Sigmoid colon (tissue), 4 donors: ENCODE results near the gene RBM33.

Experiments used
- POLR2A ChIP-seq, 2 donors: fragments of 450-650 bp; IDR thresholded peaks; one replicate each; pipeline ENCODE4 v1.6.1; 2016; ENCODE audit warnings: antibody characterized with exemption in 2 of 2, mild to moderate bottlenecking in 2 of 2, moderate library complexity in 2 of 2
- POLR2AphosphoS5 ChIP-seq, 4 donors: sonication (generic); formaldehyde crosslinking; IDR thresholded peaks; one replicate each; pipeline ENCODE4 v1.6.1; 2017; ENCODE audit warnings: antibody characterized with exemption in 4 of 4
- TF ChIP-seq, protein P1 (sequence below), 4 experiments: fragments of 450-650 bp in 3 of 4; fragments of 200-600 bp in 1 of 4; IDR thresholded peaks; one replicate each; pipeline ENCODE4 v1.5.1; 2016 to 2019; ENCODE audit warnings: antibody characterized with exemption in 4 of 4, mild to moderate bottlenecking in 3 of 4, moderate library complexity in 2 of 4

DNA sequence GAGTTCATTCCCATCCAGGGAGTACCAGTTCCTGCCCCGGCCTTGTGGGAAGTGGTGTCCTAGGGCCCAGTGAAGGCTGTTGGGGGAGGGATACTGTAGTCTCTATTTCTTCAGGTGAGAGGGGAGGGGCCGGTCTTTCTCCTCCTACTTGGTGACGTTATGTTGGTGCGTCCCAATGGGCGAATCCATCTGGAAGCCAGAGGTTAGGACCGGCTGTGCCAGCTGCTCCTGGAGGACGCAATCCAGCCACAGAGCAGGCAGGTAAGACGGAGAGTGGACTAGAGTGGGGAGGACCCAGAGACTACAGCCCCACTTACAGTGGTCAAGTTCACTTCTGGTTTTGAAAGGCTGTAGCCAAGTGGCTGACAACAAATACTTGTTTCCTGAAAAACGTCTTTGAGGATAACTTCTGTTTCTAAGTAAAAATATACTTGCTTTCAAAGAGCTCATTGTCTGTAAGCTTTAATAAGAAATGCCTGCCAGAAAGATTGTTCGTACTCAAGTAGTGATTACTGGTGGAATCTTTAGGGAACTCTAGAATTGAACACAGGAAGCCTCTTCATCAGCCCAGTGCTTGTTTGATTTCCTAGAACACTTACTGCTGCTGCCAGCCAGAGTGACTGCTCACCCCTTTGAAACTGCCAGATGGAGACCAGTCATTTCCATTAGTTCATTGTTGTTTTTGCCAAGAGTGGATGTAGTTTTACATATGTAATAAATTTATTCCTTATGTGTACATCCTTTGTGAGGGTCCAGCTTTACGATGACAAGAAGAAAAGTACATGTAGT lies 25.4 kb downstream of the RBM33 start:
- TF ChIP-seq POLR2A (IDR thresholded peaks at IDR 0.05) (no peak), POLR2AphosphoS5 (IDR thresholded peaks at IDR 0.05) (no peak)
- TF ChIP-seq, protein P1, sequence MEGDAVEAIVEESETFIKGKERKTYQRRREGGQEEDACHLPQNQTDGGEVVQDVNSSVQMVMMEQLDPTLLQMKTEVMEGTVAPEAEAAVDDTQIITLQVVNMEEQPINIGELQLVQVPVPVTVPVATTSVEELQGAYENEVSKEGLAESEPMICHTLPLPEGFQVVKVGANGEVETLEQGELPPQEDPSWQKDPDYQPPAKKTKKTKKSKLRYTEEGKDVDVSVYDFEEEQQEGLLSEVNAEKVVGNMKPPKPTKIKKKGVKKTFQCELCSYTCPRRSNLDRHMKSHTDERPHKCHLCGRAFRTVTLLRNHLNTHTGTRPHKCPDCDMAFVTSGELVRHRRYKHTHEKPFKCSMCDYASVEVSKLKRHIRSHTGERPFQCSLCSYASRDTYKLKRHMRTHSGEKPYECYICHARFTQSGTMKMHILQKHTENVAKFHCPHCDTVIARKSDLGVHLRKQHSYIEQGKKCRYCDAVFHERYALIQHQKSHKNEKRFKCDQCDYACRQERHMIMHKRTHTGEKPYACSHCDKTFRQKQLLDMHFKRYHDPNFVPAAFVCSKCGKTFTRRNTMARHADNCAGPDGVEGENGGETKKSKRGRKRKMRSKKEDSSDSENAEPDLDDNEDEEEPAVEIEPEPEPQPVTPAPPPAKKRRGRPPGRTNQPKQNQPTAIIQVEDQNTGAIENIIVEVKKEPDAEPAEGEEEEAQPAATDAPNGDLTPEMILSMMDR (IDR thresholded peaks at IDR 0.05), result no peak
